Cerebellar nuclear complex (tissue), 1 donor: ENCODE measurements around the gene CRTAC1.

ENCODE experiments used
- DNase-seq, 2 experiments: peaks; one replicate each; lab custom pipeline; 2025; lab: John Stamatoyannopoulos, UW

The CRTAC1 gene

GRCh38 chr10:97924678-97925077, 105.7 kb downstream of the CRTAC1 start:
- no peak for DNase-seq

DNA sequence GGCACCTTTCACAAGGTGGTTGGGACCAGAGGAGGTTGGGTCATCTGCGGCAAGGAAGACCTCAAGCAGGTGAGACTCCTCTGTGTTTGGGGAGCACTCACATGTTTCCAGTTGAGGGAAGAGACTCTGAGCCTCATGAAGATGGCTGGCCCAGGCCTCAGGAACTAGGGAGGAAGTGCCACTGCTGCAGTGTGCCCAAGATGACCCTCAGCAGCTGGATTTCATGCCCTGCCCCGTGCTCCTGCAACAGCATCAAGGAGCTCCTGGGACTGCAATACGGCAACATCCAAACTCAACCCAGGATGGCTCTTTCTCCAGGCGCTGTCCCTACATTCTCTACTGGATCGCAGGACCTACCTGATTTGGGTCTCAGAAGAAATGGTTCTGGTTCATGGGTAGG, 106.9 kb downstream of the CRTAC1 start:
- no peak for DNase-seq

GRCh38 chr10:97923057-97923456, 107.4 kb downstream of the CRTAC1 start:
- DNase-seq, result no peak

GRCh38 chr10:97922022-97922758, 108.2 kb downstream of the CRTAC1 start:
- DNase-seq, result peak; percentile 55 to 67

DNA sequence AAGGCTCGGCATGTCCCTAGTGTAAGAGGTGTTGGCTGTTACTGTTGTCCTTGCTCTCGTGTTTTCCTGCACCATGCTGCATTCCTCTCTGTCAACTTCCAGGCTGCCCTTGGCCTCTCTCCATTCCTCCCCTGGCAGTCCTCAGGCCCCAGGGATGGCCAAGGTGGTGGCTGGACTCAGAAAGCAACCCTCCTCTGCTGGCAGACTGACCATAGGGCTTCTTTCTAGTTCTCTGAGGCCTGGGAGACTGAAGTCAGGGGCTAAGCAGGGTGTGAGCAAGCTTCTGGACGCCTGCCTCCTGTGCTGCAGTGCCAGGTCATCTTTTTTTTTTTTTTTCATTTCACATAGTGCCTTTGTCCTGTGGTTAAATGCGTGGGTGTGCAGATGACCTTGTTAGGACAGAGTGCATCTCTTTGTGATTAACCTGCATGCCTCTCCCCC, 108.8 kb downstream of the CRTAC1 start:
- peak in 1 of 2 experiments; percentile 17 for DNase-seq

- no peak for DNase-seq
These were observed 109.6 kb downstream of the CRTAC1 start for GRCh38 chr10:97920865-97921264.

- DNase-seq, result no peak
These were observed 111.4 kb downstream of the CRTAC1 start for GRCh38 chr10:97919012-97919411.

GRCh38 chr10:97916586-97916985, 113.8 kb downstream of the CRTAC1 start:
- DNase-seq, result peak; percentile 12 to 18

- DNase-seq, result peak; percentile 38 to 58
These were observed 114.9 kb downstream of the CRTAC1 start for GRCh38 chr10:97915346-97916131.

DNA sequence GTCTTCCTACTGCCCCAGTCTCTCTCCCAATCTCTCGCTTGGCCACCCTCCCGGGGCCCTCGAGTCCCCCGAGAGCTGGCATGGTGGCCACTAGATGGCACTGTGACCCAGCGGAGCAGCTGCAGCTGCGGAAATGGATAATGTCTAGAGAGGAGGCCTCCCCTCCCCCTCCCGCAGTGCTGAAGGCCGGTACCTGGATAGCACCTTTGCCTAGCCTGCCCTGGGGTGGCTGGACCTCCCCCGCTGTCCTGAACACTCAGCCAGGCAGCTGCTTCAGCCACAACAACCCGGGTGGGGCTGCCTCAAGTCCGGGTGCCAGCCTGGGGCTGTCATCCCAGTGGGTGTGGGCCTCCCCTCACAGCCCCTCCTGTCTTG, 115.6 kb downstream of the CRTAC1 start:
- DNase-seq, result peak; percentile 30 to 47

DNA sequence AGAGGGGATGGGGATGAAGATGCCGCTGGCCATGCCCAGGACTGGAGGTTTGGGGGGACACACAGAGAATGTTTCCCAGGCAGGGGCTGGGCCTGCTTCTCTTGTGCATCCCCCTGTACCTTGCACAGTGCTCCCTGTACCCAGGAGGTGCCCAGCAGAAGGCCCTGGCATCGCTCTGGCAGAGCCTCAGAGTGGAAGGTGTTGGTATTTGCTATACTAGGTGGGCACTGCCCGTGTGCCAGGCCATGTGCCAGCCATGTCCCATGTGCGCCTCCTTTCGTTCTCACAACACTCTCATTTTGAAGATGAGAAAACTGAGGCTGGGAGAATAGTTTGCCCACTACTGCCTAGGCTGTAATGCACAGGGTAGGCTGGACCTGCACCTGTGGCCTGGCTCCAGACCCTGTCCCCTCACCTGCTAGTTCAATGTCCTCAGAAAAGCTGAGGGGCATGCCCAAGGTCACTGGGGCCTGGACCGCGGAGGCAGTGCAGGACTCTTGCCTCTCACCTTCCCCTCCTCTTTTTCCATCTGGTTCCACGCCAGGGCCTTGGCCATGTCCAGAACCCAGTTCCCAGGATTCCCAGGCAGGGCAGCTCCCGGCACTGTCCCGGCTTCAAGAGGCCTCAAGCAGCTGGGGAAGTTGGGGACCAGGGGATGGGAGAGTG, 116.1 kb downstream of the CRTAC1 start:
- DNase-seq, result no peak

GRCh38 chr10:97913614-97914013, 116.8 kb downstream of the CRTAC1 start:
- DNase-seq, result no peak

GRCh38 chr10:97913193-97913592, 117.2 kb downstream of the CRTAC1 start:
- DNase-seq, result no peak

GRCh38 chr10:97911217-97911616, 119.2 kb downstream of the CRTAC1 start:
- no peak for DNase-seq

GRCh38 chr10:97910661-97911060, 119.8 kb downstream of the CRTAC1 start:
- no peak for DNase-seq

DNA sequence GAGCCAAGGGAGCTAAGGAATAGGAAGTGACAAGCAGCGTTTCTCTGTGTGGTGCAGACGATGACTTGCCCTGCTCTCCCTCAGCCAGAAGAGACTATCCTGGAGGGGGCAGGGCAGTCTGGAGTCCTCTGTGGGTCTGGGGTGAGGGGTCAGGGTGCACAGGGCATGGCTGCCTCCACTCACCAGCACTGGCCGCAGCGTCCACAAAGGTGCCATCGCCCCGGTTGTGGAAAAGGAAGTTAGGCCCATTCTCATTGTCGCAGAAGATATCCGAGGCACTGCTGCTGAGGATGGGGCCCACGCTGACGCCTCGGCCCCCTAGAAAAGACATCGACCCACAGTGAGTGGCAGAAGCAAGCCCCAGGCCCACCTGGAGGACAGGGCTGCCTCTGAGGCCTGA, 122.6 kb downstream of the CRTAC1 start:
- no peak for DNase-seq

DNA sequence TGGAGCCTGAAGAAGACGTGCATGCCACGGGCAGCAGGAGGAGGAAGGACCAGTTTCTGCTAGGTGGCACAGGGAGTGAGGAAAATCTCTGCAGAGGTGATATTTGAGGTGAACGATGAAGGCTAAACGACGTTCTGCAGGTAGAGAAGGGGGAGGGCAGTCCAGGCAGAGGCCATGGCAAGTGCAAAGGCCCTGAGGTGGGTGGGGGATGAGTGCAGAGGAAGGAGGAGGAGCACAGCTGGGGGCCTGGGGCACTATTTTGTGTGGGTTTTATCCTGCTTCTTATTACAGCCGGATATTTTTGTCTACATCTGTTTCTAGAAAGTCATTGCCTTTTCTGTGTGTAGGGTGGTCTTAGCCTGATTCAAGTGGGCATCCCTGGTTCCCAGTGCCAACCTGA, 123.2 kb downstream of the CRTAC1 start:
- DNase-seq, result no peak

GRCh38 chr10:97905276-97905675, 125.1 kb downstream of the CRTAC1 start:
- no peak for DNase-seq

DNA sequence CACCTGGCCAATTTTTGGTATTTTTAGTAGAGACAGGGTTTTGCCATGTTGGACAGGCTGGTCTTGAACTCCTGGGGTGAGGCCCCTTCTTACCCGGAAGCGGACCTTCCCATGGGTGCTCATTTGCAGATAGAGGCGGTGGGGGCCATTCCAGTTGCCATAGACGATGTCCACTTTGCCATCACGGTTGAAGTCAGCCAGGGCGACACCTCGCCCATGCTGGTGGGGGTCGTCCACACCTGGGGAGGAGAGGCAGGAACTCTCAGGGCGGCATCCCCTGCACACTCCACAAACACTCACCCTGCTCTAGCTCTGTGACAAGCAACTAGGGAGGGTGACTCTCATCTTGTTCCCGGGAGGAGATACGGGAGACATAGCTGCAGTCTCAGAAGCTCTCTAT, 125.8 kb downstream of the CRTAC1 start:
- no peak for DNase-seq

DNA sequence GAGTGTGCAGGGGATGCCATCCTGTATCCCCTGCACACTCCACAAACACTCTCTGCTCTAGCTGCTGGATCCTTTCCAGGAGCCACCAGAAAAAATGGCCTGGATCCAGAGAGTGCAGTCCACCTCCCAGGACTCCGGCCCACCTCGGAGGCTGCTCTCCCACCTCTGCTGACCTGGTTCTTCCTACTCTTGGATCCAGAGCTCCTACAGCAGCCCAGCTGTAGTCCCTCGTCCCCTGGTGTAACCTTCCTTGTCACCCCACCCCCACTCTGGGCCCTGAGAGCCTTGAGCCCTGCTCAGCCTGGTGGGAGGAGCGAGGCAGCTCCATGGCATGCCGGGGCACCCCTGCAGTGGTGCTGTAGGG, 126.4 kb downstream of the CRTAC1 start:
- no peak for DNase-seq

DNA sequence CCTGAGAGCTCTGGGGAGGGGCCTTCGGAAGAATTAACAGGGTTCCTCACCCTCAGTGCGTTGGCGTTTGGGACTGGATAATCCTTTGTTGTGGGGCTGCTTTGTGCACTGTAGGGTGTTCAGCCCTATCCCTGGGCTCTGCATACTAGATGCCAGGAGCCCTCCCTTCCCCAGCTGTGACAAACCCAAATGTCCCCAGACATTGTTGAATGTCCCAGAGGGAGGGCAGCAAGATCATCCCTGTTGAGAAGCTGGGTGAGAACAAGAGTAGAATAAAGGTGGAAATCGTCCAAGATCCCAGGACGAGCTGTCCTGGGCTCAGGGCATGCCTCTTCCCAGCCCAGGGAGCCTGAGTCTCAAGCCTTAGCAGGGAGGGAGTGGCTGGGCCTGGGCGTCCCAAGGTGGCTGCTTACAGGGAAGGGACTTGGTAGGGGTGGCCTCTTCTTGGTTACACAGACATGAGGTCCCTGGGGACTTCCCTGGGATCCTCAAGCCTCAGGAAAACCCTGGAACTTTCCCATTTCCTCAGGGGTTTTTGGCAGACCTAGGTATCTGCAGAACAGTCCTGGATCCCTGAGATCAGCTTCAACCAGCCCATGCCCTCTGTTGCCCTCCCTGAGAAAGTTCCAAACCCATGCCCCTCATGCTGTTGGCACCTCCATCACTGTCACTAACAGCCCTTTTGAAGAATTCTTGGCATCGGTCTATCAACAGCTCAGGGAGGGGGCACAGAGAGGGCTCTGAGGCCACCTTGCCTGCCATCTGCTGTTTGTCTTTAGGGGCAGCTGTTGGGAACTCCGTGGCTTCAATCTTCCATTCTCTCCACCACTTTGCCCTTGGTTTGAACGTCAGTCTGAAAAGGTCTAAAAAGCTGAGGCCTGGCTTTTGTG, 127.0 kb downstream of the CRTAC1 start:
- DNase-seq, result peak in 1 of 2 experiments; percentile 11

GRCh38 chr10:97901381-97901780, 129.0 kb downstream of the CRTAC1 start:
- no peak for DNase-seq
